Measurements from ENCODE around the gene TNPO1.

Gene TNPO1

DNA sequence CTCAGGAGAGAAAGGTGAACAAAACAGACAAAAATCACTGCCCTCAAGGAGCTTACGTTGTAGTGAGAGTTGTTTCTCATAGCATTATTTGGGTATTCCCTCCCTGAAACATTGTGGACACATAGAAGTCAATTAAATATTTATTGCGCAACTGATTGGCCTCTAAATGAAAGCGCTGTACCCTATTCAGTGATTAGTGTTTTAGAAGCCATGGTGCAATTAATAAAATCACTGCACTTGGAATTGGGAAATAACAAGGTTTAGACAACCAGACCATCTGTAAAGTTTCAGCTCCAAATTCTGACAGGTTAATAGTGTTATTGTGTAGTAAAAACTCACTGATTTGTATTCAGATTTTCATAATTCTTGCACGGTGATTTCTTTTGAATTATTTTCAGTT lies 35.9 kb downstream of the TNPO1 start:
- TF ChIP-seq CTCF (IDR thresholded peaks at IDR 0.05) (no peak), ZFX (IDR thresholded peaks at IDR 0.05; ENCODE audit: borderline replicate concordance) (no peak)
- H3K27ac ChIP-seq, result no peak overlapping the region

GRCh38 chr5:72854419-72854818 lies 38.0 kb downstream of the TNPO1 start:
- no peak overlapping the region for H3K27ac ChIP-seq
- TF ChIP-seq CTCF (IDR thresholded peaks at IDR 0.05) (no peak), ZFX (IDR thresholded peaks at IDR 0.05; ENCODE audit: borderline replicate concordance) (no peak)

- TF ChIP-seq ZFX (IDR thresholded peaks at IDR 0.05; ENCODE audit: borderline replicate concordance) (no peak), CTCF (IDR thresholded peaks at IDR 0.05) (no peak)
- no peak overlapping the region for H3K27ac ChIP-seq
Observed at GRCh38 chr5:72855821-72856220, 39.4 kb downstream of the TNPO1 start.

- no peak overlapping the region for H3K27ac ChIP-seq
- no peak for TF ChIP-seq CTCF (IDR thresholded peaks at IDR 0.05)
- TF ChIP-seq ZFX (IDR thresholded peaks at IDR 0.05; ENCODE audit: borderline replicate concordance), result no peak
Observed at GRCh38 chr5:72857396-72857795, 40.9 kb downstream of the TNPO1 start.

DNA sequence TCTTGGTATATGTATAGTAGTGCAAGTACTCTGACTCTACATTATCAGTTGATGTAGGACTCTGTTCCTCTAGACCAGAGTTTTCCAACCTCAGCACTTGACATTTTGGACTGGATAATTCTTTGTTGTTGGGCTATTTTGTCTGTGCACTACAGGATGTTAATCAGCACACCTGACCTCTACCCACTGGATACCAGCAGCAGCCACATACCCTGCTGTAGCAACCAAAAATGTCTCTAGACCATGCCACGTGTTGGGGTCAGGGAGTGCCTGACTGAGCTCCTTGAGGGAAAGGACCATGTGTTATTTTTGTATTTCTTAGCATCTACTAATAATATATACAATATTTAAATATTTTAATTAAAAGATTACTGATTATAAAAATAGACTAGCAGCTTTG lies 42.7 kb downstream of the TNPO1 start:
- H3K27ac ChIP-seq, result no peak overlapping the region
- TF ChIP-seq ZFX (IDR thresholded peaks at IDR 0.05; ENCODE audit: borderline replicate concordance), result no peak
- TF ChIP-seq CTCF (IDR thresholded peaks at IDR 0.05), result no peak

DNA sequence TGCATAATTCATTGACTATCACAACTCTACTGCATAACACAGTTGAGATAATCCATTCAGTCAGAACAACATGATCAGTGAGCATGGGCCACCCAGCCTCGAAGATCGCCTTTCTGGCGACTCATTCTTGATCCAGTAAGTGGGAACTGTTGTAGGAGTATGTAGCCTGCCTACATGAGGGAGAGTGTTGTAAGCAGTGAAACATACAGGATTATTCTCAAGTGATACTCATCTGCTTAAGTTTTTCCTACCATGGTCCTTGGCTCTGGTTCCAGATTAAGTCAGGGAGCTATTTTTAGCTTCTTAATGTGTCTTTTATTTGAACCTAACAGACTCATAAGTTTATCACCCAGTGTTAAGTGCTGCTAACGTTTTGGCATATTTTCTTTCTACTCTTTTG lies 44.0 kb downstream of the TNPO1 start:
- no peak overlapping the region for H3K27ac ChIP-seq
- no peak for TF ChIP-seq ZFX (IDR thresholded peaks at IDR 0.05; ENCODE audit: borderline replicate concordance)
- TF ChIP-seq CTCF (IDR thresholded peaks at IDR 0.05), result no peak

DNA sequence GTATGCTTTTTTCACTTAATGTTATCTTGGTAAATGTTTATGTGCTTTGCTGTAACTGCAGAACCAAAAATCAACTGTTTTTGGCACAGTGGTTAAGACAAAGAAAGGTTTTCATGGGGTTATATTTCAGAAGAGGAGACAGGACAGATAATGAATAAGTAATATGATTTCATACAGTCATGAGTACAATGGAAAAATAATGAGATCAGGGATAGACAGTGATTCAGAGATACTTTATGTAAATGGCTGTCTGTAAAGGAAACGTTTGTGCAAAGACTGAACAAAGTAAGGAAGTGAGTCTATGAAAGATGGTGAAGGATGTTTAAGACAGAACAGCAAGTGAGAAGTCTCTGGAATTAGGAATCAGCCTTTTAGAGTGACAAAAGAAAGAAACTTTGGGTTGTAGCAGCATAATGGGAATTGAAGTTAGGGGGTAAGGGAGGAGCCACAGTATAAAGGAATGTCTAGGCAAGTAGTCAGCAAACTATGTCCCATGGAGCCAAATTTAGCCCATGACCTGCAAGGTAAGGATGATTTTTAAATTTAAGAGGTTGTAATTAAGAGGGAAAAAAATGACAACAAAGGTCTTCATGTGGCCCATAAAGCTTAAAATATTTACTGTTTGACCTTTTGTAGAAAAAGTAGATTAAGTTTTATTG lies 55.0 kb downstream of the TNPO1 start:
- TF ChIP-seq CTCF (IDR thresholded peaks at IDR 0.05), result no peak
- H3K27ac ChIP-seq, result no peak overlapping the region

Data from 22Rv1 (cell line).